HUDEP-2 (cell line): Measurements from ENCODE around the gene RBMXL3.
A peak's percentile ranks its signal among the peaks of the same experiment; 100 is the strongest.
"Not testable (repeated sequence)": the region's sequence is repeated elsewhere in the genome, so short reads cannot be mapped to it uniquely, and the experiment has no call there.

ENCODE experiments used
- DNase-seq, 76 experiments: peaks; one replicate each; lab custom pipeline; 2025; ENCODE audit not compliant: unreplicated experiment in 76 of 76; lab: John Stamatoyannopoulos, UW

The RBMXL3 gene

GRCh38 chrX:115189110-115189509, at the start of gene RBMXL3:
RBMXL3 (plus strand) TSS chrX:115189410; CDS start chrX:115189442, 32 bp downstream.
- no peak for DNase-seq

- DNase-seq = no peak
These were observed 47.2 kb upstream of the RBMXL3 start for GRCh38 chrX:115142057-115142456.

- DNase-seq = no peak
These were observed 42.0 kb upstream of the RBMXL3 start for GRCh38 chrX:115147220-115147619.

- no peak for DNase-seq
These were observed 16.0 kb upstream of the RBMXL3 start for GRCh38 chrX:115173181-115173580.

- DNase-seq = no peak
These were observed 14.7 kb upstream of the RBMXL3 start for GRCh38 chrX:115174548-115174947.

- DNase-seq = no peak
These were observed 11.3 kb upstream of the RBMXL3 start for GRCh38 chrX:115177932-115178331.

GRCh38 chrX:115178473-115178872, 10.7 kb upstream of the RBMXL3 start:
- DNase-seq = no peak

GRCh38 chrX:115183980-115184379, 5.2 kb upstream of the RBMXL3 start:
- no peak for DNase-seq

GRCh38 chrX:115189646-115190635, 731 bp downstream of the RBMXL3 start:
- no peak for DNase-seq

- DNase-seq = no peak
These were observed 1.7 kb downstream of the RBMXL3 start for GRCh38 chrX:115190636-115191489.

- DNase-seq = no peak
These were observed 2.5 kb downstream of the RBMXL3 start for GRCh38 chrX:115191490-115192243.

- no peak for DNase-seq
These were observed 3.1 kb downstream of the RBMXL3 start for GRCh38 chrX:115192244-115192700.

- DNase-seq = no peak
These were observed 14.8 kb downstream of the RBMXL3 start for GRCh38 chrX:115204040-115204439.

GRCh38 chrX:115209547-115209946, 20.3 kb downstream of the RBMXL3 start:
- not testable (repeated sequence) for DNase-seq

GRCh38 chrX:115214151-115214550, 24.9 kb downstream of the RBMXL3 start:
- no peak for DNase-seq

GRCh38 chrX:115214605-115215004, 25.4 kb downstream of the RBMXL3 start:
- no peak for DNase-seq

GRCh38 chrX:115217346-115217745, 28.1 kb downstream of the RBMXL3 start:
- DNase-seq = not testable (repeated sequence)

- DNase-seq = peak in 12 of 76 experiments; percentile 0 to 25 (median 2)
These were observed 37.7 kb downstream of the RBMXL3 start for GRCh38 chrX:115226929-115227328.

- DNase-seq = no peak
These were observed 40.3 kb downstream of the RBMXL3 start for GRCh38 chrX:115229337-115230003.

- no peak for DNase-seq
These were observed 43.8 kb downstream of the RBMXL3 start for GRCh38 chrX:115232933-115233496.
